Measurements from ENCODE around the gene DIAPH2.
"Not testable (repeated sequence)": the region's sequence is repeated elsewhere in the genome, so short reads cannot be mapped to it uniquely, and the experiment has no call there.

DIAPH2 gene

DNA sequence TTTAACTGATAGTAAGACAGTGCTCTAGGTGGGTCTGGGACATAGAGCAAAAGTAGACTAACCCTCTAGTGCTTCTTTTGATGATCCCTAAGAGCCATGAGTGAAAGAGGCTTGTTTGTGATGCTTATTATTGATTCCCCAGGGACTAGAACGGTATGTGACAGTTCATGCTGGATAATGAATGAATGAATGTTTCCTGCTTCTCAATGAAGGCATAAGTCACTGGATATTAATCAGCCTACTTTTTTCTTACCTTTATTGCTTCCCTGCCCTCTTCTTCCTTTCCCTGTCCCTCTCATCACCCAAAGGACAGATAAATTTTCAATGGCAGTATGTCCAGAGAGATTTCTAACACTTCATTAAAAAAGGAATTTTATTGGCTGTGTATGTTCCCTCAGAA lies 685.3 kb downstream of the DIAPH2 start:
- FAIRE-seq (no peak), DNase-seq (ENCODE audit: low spot score) (no peak)

DNA sequence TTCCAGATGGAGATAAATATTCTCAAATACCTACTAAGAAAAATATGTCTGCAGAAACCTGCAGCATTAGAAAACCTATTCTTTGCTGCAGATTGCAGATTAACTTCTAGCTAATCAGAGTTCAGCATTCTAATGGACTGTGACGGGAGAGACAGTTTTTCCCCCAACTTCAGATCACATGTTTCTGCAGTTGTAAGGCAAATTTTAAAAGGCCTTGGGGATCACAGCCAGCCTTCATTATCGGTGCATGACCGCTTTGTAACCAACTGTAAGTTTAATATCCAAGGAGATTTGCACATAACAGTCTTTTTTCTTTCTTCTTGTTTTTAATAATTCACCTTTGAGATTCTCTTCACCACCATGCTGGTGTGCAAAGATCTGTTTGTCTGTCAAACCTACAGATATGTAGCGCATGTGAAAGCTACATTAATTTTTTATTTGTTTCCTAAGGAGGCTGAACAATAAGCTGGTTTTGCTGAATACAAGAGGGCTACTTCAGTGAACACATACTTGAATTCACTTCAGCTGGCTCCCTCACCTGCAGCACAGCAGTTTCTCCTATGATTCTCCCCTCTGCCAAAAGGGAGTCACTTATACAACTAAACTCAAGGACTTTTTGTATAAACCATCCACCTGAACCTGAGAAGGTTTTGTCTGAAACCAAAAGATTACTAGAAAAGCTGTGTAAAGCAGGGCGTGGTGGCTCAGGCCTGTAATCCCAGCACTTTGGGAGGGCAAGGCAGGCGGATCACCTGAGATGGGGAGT lies 687.5 kb downstream of the DIAPH2 start:
- DNase-seq (ENCODE audit: low spot score): no peak
- no peak for FAIRE-seq

DNA sequence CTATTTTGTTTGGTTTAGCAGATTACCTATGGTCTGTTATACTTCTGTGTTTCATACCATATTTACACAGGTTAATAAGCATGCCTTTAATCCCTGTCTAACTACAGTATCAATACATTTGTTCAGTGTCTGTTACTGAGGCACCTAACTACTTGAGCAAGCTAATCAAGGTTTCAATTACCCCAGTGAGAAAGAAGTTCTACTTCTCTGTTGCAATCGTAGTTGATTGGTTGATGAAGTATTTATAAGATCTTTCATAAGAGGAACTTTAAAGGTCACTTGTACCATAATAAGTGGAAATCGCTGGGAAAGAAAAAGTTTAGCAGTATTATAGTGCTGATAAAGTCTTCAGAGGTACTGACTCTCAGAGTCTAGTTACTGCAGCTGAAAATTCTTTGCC lies 689.6 kb downstream of the DIAPH2 start:
- DNase-seq (ENCODE audit: low spot score): no peak

DNA sequence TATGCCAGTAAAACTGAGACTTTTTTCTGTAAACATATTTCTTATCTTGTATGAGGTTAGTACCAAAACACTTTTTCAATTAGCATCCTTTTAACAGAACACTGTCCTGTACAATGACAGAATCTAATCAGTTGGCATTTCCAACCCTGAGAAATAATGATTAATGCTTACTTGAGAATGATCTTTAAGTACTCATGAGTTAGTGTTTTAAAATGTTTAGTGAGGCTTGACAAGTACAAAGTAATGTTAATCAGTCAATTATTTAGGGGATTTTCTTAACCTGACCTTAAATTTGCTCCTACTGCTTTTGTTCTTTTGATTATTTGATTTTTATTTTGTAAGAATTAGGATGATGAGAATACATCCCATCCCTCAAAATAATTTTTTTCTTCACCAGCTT lies 695.6 kb downstream of the DIAPH2 start:
- peak; percentile 77 for FAIRE-seq

More for the DNA sequence above, 689.6 kb downstream of the DIAPH2 start:
- no peak for FAIRE-seq

DNA sequence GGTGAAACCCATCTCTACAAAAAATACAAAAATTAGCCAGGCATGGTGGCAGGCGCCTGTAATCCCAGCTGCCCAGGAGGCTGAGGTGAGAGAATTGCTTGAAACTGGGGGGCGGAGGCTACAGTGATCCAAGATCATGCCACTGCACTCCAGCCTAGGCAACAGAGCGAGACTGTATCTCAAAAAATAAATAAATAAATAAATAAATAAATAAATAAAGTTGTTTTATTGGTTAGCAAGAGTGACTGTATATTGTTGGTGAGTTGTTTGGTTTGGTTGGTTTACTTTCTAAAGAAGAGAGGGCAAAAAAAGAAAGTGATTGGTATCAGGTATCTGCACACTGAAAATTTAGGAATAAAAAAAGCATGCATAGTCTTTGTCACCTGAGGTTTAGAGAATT lies 700.0 kb downstream of the DIAPH2 start:
- DNase-seq (ENCODE audit: low spot score) (no peak), FAIRE-seq (no peak)

More for the DNA sequence above, 695.6 kb downstream of the DIAPH2 start:
- DNase-seq (ENCODE audit: low spot score): no peak

DNA sequence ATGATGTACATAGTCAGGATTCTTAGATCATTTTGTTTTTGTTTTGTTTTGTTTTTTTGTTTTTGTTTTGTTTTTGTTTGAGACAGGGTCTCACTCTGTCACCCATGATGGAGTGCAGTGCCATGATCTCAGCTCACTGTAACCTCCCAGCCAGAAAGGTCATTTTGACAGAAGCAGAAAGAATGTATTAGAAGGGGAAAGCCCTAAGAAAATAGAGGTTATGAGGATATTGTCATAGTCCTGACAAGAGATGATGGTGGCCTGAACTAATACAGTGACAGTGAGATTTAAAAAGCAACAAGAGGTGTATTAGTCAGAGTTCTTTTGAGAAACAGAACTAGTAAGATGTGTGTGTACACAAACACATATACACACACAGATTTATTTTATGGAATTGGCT lies 702.4 kb downstream of the DIAPH2 start:
- FAIRE-seq: no peak
- DNase-seq (ENCODE audit: low spot score): no peak

DNA sequence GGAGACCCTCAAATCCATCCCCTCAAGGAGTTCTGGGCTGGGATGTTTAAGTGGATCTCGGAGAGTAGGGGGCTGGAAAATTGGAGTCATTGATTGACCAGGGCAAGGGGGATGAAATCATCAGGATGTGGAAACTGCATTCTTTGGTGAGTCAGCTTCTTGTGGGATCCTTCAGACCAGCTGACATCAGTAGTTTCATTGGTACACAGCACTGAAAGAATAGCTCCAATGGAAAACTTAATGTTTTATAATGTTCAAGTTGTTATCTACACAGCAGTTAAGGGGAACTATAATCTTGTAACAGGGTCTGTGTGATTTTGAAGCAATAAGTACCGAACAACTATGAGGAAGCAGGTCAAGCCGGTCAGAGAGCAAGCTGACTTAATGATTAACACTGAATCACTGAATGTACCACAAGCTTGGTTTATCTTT lies 705.1 kb downstream of the DIAPH2 start:
- DNase-seq (ENCODE audit: low spot score) (peak; percentile 80), FAIRE-seq (peak; percentile 98)

DNA sequence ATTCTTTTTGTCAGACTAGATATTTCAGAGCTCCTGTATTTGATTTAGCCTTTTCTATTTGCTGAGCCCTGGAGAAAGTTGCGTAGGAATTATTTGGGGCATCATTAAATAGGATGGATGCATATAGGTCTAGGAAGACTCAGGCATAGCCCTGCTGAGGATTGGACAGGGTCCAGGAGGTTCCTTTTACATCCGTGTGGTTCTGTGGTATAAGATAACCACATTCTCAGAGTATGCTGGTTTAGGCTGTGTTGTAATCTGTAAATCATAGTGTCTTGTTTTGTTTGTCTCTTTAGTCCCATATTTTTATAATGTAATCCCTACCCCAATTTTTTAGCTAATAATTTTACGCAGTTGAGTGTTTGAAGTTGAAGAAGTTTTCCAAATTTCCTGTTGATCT lies 712.7 kb downstream of the DIAPH2 start:
- peak; percentile 11 for DNase-seq (ENCODE audit: low spot score)

DNA sequence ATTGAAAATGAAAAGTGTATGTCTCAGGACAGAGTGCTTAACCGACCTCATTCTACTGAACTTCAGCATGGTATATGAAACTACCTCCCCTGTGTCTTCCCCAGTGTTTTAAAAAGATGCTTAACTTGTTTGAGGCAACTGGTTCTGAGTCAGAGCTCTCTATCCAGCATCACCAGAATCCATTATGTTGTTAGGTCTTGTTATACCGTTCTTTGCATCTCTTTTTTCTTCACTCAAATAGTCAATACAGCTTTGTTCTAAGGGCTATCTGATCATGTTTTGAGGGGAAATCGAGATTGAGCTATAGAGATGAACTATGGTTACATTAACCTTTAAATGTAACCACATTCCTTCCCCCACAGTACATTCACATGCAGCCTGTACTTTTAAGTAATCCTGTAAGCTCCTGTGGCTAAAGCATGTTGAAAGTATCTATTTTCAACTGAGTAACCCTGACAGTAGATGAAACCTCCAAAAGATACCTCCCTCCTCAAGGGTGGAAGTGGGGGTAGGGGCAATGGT lies 713.4 kb downstream of the DIAPH2 start:
- peak; percentile 3 for DNase-seq (ENCODE audit: low spot score)
- peak; percentile 30 for FAIRE-seq

More for the DNA sequence above, 712.7 kb downstream of the DIAPH2 start:
- FAIRE-seq: peak; percentile 66

DNA sequence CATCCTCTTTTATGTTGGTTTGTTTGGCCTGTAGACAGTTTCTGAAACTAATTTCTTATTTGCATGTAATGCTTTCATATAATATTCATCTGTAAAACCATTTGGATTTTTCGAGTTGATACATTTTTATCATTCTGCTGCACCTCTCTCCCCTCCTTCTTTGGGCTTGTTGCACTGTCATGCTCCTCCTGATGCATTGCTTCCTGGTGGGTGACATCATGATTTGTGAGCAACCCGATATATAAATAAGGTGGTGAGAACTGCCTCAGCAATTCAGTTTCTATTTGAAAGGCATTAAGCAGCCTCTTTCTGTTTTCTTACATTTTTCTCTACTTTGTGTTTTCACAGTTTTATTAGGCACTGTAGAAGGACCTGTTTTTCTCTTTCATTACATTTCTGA lies 714.8 kb downstream of the DIAPH2 start:
- DNase-seq (ENCODE audit: low spot score) (peak; percentile 45), FAIRE-seq (peak; percentile 71)

DNA sequence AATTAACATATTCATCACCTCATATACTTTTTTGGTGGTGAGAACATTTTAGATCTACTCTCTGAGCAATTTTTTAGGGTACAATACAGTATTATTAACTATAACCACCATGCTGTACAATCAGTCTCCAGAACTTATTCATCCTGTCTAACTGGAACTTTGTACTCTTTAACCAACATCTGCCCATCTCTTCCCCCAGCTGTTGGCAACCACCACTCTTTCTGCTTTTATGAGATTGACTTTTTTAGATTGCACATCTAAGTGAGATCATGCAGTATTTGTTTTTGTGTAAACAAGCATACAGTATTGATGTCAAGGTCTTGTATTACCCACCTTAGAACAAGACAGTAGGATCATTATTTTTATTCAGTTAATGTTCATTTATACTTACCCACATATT lies 715.9 kb downstream of the DIAPH2 start:
- no peak for DNase-seq (ENCODE audit: low spot score)
- no peak for FAIRE-seq

DNA sequence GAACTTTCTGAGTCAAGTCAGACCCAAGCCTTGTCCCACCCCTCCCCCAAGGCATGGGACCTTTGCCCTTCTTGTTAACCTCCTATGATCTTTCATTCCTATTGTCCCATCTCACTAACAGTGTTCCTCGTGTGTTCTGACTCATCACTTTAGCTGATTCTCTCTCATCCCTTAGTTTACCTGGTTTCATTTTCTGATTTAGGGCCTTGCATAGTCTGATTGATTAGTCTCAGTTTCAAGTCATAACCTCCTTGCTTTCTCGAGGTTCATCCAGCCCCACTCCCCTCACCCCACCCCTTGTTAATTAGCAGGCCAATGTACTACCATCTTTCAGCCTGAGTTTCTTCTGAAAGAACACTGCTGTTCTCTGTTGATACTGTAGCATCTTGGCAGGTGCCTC lies 716.5 kb downstream of the DIAPH2 start:
- peak; percentile 15 for DNase-seq (ENCODE audit: low spot score)
- FAIRE-seq: peak; percentile 39

DNA sequence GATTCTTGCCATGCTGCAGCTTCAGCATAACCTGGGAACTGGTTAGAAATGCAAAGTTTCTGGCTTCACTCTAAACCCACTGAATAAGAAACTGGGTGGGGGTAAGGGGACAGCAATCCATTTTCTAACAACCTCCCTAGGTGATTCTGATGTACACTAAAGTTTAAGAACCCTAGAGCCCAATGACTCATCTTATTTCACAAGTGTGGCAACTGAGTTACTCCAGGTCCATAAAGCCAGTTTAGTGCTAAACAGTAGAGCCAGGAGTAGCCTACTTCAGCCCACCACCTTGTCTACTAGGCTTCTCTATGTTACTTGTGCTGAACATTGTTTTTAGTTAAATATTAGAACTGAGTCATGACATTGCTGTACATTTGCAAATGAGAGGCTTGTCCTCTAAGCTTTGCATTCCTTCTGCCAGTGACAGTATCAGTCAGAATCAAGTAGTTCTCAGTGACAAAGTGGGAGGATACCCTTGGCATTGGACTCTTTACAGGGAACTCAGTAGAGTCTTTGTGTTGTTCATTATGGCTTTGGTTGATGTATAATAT lies 717.0 kb downstream of the DIAPH2 start:
- peak; percentile 62 for FAIRE-seq
- DNase-seq (ENCODE audit: low spot score): peak; percentile 20

DNA sequence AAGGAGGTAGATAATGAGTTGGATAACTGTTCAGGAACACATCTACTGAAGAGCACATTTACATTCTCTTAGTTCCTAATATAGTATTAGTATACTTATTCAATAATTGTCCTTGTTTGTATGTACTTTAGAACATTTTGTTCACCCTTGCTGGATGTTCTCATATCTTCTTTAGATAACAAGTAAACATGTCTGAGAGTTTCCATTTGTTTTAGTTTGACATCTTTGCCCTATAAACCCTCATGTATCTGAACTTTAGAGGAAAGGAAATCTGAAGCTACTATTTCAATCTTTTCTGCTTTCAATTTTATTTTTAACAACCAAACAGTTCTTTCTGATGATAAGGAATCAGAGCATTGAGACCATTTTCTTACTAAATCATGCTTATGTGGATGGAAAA lies 717.7 kb downstream of the DIAPH2 start:
- DNase-seq (ENCODE audit: low spot score) (no peak), FAIRE-seq (no peak)

DNA sequence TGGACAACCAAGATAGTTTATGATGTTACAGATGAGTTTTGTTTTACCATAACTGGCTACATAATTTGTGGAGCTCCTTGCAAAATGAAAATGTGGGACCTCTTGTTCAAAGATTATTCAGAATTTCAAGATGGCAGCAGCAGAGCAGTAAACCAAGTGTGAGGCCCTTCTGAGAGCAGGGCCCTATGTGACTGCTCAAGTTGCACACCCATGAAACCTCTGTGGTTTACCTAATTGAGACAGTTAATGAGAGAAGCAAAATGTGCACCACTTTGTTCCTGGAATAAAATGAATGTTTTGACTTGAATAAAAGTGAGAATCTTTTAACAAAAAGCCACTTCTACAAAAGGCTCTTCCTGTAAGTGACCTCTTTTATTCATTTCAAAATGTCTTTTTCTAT lies 718.3 kb downstream of the DIAPH2 start:
- no peak for DNase-seq (ENCODE audit: low spot score)
- no peak for FAIRE-seq

DNA sequence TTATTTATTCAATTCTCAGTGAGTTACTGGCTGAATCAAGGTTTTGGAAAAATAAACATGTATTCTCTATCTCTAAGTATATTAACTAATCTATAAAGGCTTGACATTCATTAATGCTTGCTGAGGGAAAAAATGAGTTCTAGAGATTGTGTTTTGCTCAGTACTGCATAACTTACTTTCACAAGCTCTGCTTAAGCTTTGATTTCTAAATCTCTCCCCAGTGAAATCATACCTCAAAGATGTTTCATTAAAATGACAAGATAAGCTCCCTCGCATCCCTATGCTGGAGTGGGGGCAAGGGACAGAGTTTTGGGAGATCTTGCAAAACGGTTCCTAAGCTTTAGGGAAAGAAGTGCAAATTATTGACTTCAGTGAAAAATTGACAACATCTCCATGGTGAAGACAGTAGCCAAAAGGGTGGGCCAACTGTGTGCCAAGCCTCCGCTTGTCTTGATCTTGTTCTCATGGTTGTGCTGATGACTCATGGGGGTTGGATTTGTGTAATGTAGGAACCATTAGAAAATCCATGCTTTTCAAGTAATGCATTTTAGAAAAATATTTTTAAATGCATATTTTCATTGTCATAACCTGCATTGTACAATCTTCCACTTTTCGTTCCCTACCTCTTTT lies 720.5 kb downstream of the DIAPH2 start:
- FAIRE-seq: no peak
- DNase-seq (ENCODE audit: low spot score): no peak

DNA sequence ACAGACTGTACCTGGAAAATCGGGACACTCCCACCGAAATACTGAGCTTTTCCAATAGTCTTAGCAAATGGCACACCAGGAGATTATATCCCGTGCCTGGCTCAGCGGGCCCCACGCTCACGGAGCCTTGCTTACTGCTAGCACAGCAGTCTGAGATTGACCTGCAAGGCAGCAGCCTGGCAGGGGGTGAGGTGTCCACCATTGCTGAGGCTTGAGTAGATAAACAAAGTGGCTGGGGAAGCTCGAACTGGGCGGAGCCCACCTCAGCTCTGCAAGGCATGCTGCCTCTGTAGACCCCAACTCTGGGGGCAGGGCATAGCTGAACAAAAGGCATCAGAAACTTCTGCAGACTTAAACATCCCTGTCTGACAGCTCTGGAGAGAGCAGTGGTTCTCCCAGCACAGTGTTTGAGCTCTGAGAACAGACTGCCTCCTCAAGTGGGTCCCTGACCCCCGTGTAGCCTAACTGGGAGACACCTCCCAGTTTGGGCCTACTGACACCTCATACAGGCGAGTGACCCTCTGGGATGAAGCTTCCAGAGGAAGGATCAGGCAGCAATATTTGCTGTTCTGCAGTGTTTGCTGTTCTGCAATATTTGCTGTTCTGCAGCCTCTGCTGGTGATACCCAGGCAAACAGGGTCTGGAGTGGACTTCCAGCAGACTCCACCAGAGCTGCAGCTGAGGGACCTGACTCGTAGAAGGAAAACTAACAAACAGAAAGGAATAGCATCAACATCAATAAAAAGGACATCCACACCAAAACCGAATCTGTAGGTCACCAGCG lies 725.2 kb downstream of the DIAPH2 start:
- not testable (repeated sequence) for FAIRE-seq

DNA sequence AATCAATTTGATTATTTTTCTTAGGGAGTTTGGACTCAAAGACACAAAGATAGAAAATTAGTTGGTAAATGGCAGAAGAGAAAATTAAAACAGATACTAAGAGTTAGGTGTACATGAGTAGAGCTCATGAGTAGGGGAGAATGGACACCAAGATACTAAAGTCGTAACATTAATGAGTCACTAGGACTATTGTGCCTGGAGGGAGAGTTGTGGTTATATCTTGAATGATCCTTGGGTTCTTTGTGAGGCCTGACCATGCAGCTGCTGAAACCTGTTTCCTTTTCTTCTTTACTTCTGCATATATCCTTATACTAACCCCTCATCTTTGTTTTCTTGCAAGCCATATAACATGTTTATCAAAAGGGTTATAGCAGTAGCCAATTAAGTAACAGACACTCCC lies 731.8 kb downstream of the DIAPH2 start:
- FAIRE-seq: peak; percentile 37
- no peak for DNase-seq (ENCODE audit: low spot score)

More for the DNA sequence above, 725.2 kb downstream of the DIAPH2 start:
- DNase-seq (ENCODE audit: low spot score): not testable (repeated sequence)

DNA sequence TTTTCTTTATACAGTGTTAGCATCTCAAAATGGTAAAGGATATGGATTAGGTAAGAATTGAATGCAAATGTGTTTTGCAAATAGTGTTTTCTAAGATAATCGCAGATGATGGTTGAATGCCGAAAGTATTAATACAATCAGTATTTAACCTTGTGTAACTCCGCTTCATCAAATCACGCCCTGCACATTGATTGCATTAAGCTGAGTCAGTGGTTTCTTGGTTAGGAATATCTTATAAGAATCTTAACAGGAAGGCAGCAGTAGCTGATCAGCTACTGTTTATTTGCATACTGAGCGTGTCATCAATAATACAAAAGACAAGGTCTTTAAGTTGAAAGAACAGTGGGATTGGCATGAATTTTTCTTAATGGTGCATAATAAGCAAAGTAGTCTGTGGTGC lies 744.5 kb downstream of the DIAPH2 start:
- no peak for FAIRE-seq

DNA sequence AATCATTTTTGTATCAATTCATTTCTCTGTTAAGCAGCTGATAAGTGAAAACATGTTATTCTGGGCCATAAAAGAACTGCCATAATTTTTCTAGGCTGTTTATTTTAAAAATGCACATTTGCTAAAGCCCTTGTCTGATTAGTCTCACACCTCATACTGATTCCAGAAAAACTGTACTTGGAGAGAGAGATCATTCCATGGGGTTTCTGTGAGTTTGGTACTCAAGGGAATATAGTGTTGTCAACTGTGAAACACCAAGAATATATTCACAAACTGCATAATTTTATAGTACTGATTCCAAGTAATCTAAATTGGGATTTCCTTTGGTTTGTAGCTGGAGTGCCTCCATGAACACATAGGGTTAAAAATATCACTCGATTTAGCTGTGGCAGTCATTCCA lies 746.6 kb downstream of the DIAPH2 start:
- FAIRE-seq: no peak

More for the DNA sequence above, 744.5 kb downstream of the DIAPH2 start:
- DNase-seq (ENCODE audit: low spot score): no peak

DNA sequence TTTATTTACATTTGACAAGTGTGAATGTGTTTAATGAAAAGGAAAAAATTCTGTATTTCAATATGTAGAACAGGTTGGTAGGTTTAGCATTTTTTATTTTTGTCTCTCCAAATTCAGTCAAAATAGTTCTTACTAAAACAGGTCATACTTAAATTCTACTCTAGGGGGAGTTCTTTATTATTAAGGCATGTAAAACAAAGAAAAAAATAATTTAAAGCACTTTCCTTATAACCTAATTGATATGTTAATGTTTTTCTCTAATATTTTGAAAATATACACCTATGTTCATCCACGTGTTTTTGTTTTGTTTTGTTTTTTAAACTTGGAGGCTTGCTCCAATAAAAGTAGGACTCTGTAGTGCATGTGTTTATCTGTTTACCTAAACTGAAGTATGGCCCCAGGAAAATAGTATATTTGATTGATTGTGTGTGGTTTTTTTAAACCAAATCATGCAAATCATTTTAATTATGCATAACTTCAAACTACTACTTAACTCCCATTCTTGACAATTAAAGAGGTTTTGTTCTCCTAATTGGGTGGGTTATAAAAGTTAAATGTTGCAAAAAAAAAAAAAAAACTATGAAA lies 761.7 kb downstream of the DIAPH2 start:
- FAIRE-seq: peak; percentile 78
- DNase-seq (ENCODE audit: low spot score): no peak

More for the DNA sequence above, 746.6 kb downstream of the DIAPH2 start:
- DNase-seq (ENCODE audit: low spot score): no peak

All from RCC 7860 (cell line).